Fibroblast of skin of scalp (primary cell): ENCODE results near the gene GINS3.
A peak's percentile ranks its signal among the peaks of the same experiment; 100 is the strongest.
"Not testable (repeated sequence)": the region's sequence is repeated elsewhere in the genome, so short reads cannot be mapped to it uniquely, and the experiment has no call there.

ENCODE experiments used
- DNase-seq: peaks from one replicate; pipeline ENCODE4 v3.0.0-alpha.2; 2013

The GINS3 gene

GRCh38 chr16:58393138-58393504 lies 850 bp downstream of the GINS3 start:
- peak; percentile 22 for DNase-seq

- DNase-seq = not testable (repeated sequence)
Observed at GRCh38 chr16:58396897-58397296, 4.6 kb downstream of the GINS3 start.

- no peak for DNase-seq
Observed at GRCh38 chr16:58399718-58400633, 7.7 kb downstream of the GINS3 start.

- DNase-seq = not testable (repeated sequence)
Observed at GRCh38 chr16:58401305-58401704, 9.0 kb downstream of the GINS3 start.

- DNase-seq = no peak
Observed at GRCh38 chr16:58402796-58403195, 10.5 kb downstream of the GINS3 start.

- peak; percentile 32 for DNase-seq
Observed at GRCh38 chr16:58409316-58409973, 17.2 kb downstream of the GINS3 start.

GRCh38 chr16:58411336-58411735 lies 19.1 kb downstream of the GINS3 start:
- no peak for DNase-seq

- no peak for DNase-seq
Observed at GRCh38 chr16:58411736-58412614, 19.7 kb downstream of the GINS3 start.

GRCh38 chr16:58412615-58412970 lies 20.3 kb downstream of the GINS3 start:
- DNase-seq = not testable (repeated sequence)

GRCh38 chr16:58413359-58413758 lies 21.1 kb downstream of the GINS3 start:
- no peak for DNase-seq

GRCh38 chr16:58415003-58415402 lies 22.7 kb downstream of the GINS3 start:
- DNase-seq = peak; percentile 15

GRCh38 chr16:58415961-58416360 lies 23.7 kb downstream of the GINS3 start:
- DNase-seq = not testable (repeated sequence)

GRCh38 chr16:58417035-58417434 lies 24.8 kb downstream of the GINS3 start:
- DNase-seq = no peak

GRCh38 chr16:58417600-58417999 lies 25.3 kb downstream of the GINS3 start:
- no peak for DNase-seq

- DNase-seq = no peak
Observed at GRCh38 chr16:58418026-58418425, 25.8 kb downstream of the GINS3 start.

- DNase-seq = peak; percentile 20
Observed at GRCh38 chr16:58418601-58419000, 26.3 kb downstream of the GINS3 start.

GRCh38 chr16:58419241-58419990 lies 27.1 kb downstream of the GINS3 start:
- no peak for DNase-seq

GRCh38 chr16:58421059-58421458 lies 28.8 kb downstream of the GINS3 start:
- DNase-seq = no peak

GRCh38 chr16:58421529-58421928 lies 29.3 kb downstream of the GINS3 start:
- DNase-seq = peak; percentile 4

GRCh38 chr16:58422809-58423208 lies 30.5 kb downstream of the GINS3 start:
- no peak for DNase-seq

GRCh38 chr16:58425245-58425644 lies 33.0 kb downstream of the GINS3 start:
- no peak for DNase-seq
